Activated CD8-positive, alpha-beta memory T cell treated with anti-CD3 and anti-CD28 coated beads for 24 hours (primary cell): Measurements from ENCODE around the gene KATNAL1.

Source experiments
- DNase-seq: peaks from one replicate; pipeline ENCODE4 v3.0.0-alpha.2; 2020

KATNAL1 gene

DNA sequence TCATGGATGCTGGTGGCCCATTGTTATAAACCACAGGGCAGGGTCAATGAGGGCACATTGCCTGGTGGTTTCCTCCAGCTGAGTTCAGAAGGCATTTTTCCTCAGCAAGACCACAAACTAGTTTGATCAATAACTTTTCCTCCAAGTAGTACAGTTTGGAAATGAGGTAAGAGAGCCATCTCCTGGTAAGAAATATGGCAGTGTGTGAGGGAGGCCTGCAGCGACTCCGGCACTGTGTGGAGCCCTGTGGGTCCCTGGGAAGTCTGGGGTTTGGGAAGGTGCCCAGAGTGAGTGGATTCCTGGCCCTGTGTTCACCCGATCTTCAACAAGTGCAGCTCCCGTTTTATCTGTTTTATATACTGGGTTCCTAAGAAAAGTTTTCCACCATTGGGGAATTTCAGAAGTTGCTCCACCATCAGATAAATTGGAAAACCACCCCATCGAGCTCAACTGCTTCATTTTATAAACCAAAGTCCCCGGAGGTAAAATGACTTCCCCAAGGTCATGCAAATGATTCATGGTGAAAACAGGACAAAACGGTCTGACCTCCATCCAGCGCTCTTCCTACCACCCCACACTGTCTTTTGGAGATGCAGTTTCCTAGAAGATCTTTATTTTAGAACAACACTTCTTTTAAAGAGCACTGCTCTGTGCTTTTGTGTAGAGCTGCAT is 148.4 kb downstream of the KATNAL1 start:
- DNase-seq: no peak

DNA sequence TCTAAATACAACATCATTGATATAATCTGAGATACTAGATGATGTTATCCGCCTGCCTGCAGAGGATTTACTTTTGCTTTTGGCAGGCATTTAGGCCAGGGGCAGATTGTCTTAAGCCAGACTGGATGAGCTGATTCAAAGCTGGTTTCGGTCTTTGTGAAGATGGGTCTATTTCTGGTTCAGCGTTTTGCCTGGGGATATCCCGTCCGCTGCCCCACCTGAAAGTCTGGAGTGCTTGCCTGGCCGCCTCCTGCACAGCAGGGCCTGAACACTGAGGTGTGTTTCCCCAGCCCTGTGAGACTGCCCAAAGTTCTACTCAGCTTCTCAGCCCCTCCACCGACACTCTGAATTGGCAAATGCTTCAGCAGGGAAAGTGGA is 149.7 kb downstream of the KATNAL1 start:
- no peak for DNase-seq

DNA sequence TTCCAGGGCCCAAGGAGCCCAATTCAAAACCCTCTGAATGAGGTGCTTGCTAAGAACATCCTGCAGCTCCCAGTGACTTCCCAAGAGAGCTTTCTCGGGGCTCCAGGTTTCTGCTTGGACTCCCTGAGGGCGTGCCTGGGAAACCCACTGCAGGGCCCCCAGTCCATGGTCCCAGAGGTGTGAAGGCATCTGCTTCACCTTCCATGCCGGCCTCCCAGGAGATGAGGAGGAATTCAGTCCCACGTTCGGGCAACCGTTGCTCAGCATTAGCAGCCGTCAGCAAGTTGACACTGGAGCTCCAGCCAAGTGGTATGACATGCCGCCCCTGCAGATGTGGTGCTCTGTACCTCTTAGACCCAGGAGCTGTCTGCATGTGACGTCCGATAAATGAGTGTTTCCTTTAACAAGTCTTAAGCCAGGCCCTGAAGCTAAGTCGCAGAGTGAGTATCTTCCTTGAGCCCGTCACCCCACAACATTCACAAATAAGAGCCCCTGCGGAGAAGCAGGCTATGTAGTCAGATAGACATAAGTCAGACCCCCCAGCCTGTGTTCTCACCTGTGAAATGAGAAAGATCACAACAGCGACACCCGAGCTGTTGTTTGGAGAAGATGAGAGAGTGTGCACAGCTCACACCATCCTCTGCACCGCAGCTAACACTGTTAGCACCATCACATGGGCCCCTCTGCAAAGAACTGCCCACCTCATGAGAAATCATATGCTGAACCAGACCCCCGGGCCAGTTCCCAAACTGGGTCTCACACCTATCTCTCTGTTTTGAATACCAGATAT is 150.3 kb downstream of the KATNAL1 start:
- DNase-seq: no peak

DNA sequence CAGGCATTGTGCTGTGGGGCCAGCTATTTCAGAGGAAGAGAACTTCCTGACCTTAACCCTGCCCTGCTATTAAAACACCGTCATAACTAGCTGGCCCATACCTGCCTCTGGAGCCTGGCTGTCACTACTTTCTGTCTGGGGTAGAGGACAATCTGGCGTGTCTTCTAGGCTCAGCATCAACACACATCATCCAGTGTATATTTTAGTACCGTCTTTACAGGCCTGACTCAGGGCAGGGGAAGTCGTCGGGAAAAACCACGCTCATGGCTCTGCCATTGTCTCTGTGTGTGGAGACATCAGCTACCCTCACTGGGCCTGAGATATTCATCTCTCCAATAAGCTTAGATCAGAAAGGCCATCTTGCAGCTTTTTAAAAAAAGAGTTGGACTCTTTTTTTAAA is 151.1 kb downstream of the KATNAL1 start:
- no peak for DNase-seq

DNA sequence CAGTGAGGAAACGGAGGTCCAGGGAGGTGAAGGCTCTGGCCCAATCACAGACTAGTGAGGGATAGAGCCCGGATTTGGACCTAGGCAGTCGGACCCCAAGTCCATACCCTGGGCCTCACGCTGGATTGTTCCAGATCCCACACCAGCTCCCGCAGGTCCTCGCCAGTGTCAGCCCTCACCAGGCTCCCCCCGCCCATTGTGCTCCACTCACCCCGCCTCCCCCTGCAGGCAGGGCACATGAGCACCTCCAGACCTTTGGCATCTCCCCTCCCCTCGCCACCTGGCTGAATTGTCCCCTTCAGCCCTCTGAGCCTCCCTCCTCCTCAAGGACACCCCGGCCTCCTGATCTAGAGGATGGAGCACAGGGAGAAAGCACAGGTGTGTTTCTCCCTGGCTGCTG is 152.4 kb downstream of the KATNAL1 start:
- no peak for DNase-seq

DNA sequence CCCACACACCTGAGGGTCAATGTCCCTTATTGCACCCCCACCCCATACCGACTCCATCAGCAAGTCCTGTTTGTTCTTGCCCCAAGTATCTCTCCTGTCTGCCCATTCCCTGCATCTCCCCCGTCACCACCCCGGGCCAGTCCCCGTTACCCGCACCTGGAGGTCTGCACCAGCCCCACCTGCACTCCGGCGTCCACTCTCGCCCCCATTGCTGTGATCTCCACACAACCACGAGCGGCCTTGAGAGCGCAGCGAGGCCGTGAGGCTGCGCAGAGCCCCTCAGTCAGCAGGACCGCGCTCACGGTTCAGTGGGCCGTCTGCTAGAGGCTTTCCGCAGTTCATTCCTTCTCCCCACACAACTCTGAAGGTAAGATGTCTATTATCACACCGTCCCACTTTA is 152.8 kb downstream of the KATNAL1 start:
- no peak for DNase-seq

DNA sequence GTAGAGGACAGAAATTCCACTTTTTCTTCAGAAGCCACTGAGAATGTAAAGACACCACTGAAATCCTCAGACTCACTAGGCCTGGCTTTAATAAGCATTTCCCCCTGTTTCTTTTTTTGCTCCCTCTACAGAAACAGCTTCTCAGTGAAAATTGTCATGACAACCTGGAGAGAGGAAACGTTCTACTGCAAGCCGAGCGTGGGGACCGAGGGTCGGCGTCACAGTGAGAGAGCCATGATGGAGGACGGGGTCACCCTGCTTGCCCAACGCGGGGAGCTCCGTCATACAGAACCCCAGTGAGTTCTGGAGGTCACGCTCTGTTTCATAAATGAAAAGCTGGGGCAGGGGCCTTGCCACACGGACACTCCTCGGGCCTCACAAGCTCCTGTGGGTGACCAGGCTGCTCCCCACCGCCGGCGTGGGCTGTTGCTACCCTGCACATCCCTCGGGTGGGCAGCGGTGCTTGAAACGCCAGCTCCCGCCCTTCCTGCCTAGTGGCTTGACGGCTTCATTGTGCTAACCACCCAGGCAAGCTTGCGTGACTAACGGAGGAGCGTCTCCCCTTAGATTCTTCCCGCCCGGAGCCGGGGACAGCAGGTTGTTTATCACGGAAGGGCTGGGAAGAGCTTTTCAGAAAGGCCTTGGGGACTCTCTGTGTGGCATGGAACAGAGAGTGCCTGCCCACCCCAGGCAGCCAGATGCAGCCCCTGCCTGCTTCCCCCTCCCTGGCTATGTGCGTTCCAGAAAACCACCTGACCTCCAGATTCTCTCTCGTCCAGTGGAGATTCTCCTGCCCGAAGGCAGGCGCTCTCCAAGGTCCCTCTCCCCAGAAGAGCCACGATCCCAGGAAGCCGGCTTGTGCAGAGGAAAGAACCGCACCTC is 153.6 kb downstream of the KATNAL1 start:
- no peak for DNase-seq
